ENCODE results near the gene ICOSLG.
"Not testable (repeated sequence)": the region's sequence is repeated elsewhere in the genome, so short reads cannot be mapped to it uniquely, and the experiment has no call there.

ICOSLG gene

GRCh38 chr21:44220674-44221073 lies 20.1 kb downstream of the ICOSLG start:
- DNase-seq: not testable (repeated sequence)

DNA sequence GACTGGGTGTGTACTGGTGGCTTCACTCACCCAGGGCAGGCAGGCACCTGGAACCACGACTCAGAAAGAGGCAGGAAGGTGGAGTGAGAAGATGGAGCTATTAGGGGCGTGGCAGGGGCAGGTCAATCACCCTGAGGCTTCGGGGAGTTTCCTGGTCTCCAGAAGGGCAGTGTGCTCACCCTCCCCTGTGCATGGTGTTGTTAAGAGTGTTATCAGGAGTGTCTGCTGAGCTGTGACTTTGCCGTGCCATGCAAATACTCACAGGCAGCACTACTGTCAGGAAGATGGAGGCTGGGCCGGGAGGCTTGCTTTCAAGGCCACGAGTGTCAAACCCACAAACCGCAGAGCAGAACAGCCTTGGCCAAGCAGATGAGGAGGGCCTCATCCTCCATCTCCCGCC lies 22.3 kb downstream of the ICOSLG start:
- not testable (repeated sequence) for DNase-seq

GRCh38 chr21:44211978-44212377 lies 28.8 kb downstream of the ICOSLG start:
- not testable (repeated sequence) for DNase-seq

- not testable (repeated sequence) for DNase-seq
These were observed 29.2 kb downstream of the ICOSLG start for GRCh38 chr21:44211574-44211973.

DNA sequence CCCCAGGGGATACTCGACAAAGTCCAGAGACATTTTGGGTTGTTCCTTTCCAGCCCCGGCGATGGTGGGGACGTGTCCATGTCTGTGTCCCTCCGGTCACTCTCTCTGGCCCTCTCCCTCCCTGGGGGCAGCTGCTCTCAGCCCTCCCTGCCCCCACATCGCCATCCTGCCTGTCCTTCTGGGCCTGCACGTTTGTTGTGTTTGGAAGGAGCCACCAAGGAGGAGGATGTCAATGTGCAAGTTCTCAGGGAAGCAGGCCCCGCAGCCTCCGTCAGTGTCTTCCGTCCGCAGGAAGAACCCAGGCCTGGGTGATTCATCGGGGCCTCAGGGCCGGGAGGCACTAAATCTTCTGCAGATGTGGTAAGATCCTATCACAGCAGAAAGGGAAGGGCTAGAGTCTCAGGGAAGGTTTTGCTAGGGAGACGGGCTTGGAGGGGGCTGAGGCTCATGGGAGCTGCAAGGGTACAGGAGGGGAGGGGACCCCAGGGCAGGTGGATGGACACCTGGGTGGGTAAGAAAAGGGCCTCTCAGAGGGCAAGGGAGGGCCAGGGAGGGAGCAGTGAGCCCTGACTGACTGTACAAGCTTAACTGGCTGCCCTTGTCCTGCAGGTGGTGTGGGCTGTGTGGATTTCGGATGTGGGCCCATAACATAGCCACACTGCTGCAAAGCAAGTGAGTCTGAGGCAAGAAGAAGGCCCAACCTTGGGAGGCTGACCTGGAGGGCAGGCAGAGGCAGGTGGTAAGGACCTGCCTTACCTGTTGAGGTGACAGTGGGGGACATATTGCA lies 32.7 kb downstream of the ICOSLG start:
- DNase-seq: not testable (repeated sequence)

DNA sequence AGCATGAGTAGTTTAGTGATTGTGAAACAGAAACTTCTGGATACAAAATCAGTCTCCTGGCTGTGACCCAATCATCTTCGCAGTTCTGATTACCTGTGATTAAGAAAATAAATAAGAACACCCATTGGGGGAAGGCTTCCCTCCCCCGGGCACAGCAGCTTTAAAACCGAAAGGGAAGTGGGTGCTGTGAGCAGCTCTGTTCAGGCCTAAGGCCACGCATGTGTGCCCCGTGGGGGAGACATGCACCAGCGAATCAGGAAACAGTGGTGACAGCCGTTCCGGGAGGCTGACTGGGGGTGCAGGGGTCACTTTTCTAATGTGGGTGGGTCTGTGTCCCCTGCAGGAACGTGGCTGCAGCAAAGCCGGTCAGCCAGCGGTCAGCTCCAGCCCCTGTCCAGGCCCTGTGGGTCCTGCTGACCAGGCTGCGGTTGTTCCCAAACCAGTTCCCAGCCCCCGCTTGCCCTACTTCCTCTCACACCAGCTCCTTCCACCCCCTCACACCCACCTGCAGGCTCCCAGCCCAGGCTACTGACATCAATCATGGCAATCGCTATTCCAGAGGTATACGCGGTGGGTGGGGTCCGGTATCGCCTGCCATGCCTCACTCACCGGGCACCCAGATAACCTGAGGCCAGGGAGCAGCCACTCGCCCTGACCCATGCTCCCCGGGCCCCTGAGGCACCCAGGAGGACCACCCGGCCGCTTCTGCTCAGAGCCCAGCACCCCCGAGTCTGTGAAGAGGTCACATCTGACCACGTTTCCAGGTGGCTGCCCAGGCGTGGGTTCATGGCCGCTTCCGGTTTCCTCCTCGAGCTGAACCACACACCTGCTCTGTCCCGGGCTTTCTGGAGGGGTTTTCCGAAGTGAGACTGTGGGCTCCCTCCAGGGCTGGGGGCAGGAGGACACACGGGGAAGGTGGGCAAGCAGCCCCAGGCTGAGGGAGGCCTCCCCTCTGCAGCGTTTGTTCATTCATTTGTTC lies 33.8 kb downstream of the ICOSLG start:
- not testable (repeated sequence) for DNase-seq

DNA sequence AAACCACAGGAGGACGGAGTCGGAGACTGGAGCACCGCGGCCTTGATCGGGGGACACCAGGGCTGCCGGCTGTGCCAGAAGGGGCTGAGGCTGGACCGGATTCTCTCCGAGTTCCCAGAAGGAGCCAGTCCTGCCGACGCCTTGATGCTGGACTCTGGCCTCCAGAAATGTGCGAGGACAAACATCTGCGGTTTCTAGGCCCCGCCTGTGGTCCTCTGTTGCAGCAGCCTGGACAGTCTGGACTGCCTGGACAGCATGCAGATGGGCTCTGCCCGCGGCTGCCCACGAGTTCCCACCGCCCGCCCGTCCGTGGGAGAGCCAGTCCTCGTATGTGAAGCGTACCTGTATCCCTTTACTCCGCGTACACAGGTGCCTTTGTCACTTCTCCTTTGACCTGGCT lies 34.6 kb downstream of the ICOSLG start:
- not testable (repeated sequence) for DNase-seq

DNA sequence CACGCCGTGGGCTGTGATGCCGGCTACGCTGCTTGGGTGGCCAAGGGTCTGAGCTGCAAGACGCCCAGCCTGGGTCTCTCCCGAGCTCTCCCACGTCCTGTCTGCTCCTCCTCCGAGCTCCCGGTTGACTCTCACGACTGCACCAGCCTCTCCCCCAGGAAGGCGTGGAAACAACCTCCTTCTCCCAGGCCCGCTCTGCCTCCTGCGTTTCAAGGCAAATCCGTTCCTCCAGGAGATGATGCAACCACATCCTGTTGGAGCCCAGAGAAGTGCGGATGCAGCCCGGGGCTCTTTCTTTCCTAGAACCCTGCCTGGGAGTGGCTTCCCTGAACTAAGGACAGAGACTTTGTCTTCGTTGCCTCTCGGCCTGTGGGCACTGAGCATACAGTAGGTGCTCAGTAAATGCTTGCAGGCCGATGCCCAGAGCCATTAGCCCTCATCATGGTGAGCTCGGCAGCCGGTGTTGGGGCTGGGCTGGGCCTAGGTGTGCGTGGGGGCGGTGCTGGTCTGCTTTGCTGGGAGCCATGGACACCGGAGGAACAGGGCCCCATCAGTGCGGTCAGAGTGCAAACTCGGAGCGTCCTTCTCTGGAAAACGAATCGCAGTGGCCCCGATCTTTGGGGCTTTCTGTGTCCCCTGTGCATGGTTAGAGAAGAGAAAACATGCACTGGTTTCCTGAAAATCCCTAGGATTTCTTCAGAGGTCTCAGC lies 38.0 kb downstream of the ICOSLG start:
- not testable (repeated sequence) for DNase-seq

GRCh38 chr21:44199997-44200396 lies 40.7 kb downstream of the ICOSLG start:
- DNase-seq: not testable (repeated sequence)

DNA sequence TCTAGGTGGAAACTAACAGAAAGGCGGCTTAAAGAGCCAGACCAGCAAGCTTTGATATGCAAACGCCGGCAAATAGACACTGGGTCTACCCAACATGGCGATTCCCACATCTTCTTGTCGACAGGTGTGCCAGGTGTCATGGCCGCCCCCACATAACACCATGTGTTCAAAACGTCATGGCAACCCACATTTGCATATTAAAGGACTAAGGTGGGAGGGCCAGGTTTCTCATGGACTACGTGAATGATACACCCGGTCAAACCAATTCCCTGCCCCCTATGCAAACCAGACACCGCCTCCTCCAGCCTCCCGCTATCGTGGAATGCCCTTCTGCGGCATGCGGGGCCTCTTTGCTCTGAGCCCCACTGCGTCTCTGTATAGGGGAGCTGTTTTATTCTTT lies 41.3 kb downstream of the ICOSLG start:
- DNase-seq: no peak

GRCh38 chr21:44197156-44197516 lies 43.6 kb downstream of the ICOSLG start:
- DNase-seq: not testable (repeated sequence)

- not testable (repeated sequence) for DNase-seq
These were observed 44.3 kb downstream of the ICOSLG start for GRCh38 chr21:44196212-44197155.

- not testable (repeated sequence) for DNase-seq
These were observed 45.9 kb downstream of the ICOSLG start for GRCh38 chr21:44194888-44195287.

DNA sequence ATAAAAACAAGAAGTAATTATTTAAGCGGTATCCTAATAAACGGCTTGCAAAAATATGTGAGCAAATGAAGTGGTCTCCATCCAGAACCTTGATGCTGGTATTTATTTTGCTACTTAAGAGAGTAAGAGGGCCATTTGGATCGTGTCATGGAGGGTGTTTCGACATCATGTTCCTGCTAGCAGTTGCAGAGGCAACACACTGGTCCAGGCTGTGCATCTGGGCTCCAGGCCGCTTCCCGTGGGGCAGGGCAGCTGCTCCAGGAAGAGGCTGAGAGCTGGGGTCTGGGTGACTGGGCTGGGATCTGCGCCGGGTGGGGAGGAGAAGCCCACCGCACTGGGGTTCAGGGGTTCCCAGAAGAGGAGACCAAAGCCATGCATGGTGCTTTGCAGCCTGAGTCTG lies 46.3 kb downstream of the ICOSLG start:
- not testable (repeated sequence) for DNase-seq

DNA sequence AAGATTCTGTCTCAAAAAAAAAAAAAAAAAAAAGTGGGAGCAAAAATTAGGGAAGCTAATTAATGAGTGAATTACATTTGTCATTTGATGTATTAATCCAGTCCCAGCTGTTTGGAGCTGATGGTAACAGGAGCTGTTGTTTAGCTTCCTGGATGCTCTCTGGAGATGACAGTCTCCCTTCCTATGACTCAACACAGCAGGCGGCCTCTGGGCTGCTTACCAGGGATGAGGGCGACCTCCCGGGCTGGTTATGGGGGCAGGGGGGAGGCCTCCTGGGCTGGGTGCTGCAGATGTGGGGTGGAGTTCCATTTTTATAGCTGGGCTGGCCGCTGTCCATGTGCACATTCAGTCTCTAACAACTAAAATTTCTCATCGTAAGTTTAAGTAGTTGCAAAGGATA lies 47.6 kb downstream of the ICOSLG start:
- not testable (repeated sequence) for DNase-seq

DNA sequence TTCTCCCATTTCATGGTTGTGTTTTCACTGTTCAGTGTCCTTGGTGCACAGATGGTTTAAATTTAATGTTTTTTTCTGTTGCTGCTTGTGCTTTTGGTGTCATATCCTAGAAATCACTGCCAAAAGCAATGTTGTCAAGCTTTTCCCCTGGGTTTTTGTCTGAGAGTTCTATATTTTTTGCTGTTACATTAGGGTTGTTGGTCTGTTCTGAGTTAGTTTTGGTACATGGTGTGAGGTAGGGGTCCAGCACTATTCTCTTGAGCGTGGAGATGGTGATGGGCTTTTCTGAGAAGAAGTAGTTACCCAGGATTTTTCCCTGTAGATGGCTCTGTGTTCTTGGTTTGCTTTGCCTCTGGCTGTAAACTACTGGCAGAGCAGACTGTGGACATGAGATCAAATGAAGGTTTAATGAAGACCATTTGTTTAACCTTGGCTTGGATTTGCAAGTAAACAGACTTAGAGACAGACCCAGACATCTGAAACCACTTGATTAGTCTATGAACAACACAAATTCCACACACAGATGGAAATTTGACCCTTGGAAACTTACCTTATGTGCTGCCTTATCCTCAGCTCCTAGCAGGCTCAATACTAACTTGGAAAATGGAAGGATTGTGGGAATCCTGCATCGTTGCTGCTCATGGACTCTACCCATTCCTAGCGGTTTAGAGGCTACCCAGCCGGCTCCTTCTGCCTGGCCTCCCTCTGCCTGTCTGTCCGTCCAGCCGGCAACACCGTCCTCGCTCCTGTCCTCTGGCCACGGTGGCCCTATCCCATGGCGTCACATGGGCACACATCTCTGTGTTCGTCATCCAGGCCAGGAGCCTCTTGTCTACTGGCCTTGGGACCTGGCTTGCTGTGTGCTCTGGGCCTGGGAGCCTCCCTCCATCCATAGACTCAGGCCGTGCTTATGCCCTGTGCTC lies 50.1 kb downstream of the ICOSLG start:
- not testable (repeated sequence) for DNase-seq

DNA sequence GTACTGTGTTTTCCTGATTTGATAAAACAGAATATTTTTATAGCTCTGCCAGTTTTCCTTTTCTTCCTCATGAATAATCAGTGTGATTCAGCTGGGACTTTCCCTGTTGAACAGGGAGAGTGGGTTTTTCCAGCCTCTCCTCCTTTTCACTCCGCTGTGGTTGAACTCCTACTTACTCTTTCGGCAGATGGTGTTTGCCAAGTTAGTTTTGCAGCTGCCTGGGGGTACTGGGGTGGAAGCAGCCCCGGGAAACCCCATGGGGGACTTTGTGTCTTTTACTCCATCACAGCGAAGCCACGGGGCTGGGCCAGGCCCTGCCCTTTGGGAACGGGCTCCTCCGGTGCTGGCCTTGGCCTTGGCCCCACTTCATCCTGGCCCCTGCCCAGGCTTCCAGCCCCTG lies 55.9 kb downstream of the ICOSLG start:
- not testable (repeated sequence) for DNase-seq

DNA sequence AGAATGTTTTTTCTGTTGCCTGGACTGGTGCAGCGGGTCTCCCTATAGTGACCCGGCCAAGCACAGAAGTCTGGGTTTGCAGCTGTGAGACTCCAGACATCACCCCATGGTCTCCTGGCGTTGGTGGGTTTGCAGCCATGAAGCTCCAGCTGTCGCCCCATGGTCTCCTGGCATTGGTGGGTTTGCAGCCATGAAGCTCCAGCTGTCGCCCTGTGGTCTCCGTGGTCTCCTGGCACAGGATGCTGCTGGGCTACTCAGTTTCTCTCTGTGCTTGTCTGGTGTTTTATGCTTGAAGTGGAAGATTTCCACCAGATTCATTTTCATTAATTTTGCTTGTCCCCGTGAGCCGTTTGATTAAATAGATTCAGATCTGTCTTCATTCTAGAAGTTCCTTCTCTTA lies 58.5 kb downstream of the ICOSLG start:
- not testable (repeated sequence) for DNase-seq

DNA sequence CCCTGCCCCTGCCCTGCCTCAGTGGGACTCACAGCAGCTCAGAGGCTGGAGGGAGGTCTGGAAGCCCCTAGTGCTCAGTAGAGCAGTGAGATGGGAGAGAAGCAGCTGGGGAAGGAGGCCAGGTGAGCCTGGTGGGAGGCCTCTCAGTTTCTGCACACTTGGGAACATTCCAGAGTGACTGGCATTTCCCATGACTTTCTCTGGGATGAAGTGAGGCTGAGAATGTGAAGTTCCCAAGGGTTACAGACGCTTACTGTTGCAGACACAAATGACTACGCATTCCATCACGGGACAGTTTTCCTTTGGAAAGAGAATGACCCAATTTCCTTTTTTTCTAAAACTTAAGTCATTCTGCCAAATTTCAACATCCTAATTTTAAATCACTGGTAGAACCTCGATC lies 59.2 kb downstream of the ICOSLG start:
- not testable (repeated sequence) for DNase-seq

DNA sequence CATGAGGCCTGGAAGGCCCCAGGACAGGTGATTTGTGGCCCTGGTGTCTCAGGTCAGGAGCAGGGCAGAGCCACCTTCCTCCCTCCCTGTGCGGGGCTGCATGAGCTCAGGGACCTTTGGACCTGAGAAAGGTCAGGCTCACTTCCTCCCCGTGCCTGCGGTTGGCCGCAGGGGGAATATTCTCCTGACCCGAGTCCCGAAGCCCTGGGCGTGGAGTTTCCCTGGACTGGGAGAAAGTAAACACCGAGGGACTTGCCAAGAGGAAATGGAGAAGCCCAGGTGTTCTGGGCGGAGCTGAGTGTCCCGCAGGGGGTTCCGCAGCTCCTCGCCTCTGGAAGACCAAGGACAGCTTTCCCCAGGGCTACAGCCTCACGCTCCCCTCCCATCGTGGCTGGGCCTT lies 64.6 kb downstream of the ICOSLG start:
- DNase-seq: not testable (repeated sequence)

- not testable (repeated sequence) for DNase-seq
These were observed 65.6 kb downstream of the ICOSLG start for GRCh38 chr21:44175189-44175588.

All from NCI-H1417 (cell line).